OCI-LY1 (cell line): Measurements from ENCODE around the gene ZHX3.

Experiments
- H2AFZ ChIP-seq: fragments of 200-600 bp; sonication (generic), shearing (Covaris generic); 2 replicates; pipeline ENCODE4 v1.6.0; 2014; ENCODE audit warnings: antibody characterized with exemption, mild to moderate bottlenecking, low read length
- H3F3A ChIP-seq: fragments of 200-600 bp; sonication (generic), shearing (Covaris generic); 2 replicates; pipeline ENCODE4 v1.6.0; 2014; ENCODE audit warnings: mild to moderate bottlenecking, antibody characterized with exemption, low read length, moderate library complexity; ENCODE audit not compliant: insufficient read depth
- H3K27ac ChIP-seq: fragments of 200-600 bp; sonication (generic); 2 replicates; pipeline ENCODE4 v1.5.1; 2014; ENCODE audit warnings: low read length, mixed run types, mild to moderate bottlenecking, low read depth; ENCODE audit not compliant: poor library complexity, severe bottlenecking
- H3K27me3 ChIP-seq: fragments of 200-600 bp; sonication (generic); 2 replicates; pipeline ENCODE4 v1.6.0; 2014; ENCODE audit warnings: antibody characterized with exemption, mild to moderate bottlenecking, low read length, moderate library complexity; ENCODE audit not compliant: insufficient read depth
- H3K36me3 ChIP-seq: fragments of 200-600 bp; sonication (generic); 2 replicates; pipeline ENCODE4 v1.6.1; 2014; ENCODE audit warnings: mild to moderate bottlenecking, antibody characterized with exemption, low read length, moderate library complexity, mixed read lengths; ENCODE audit not compliant: insufficient read depth
- H3K4me1 ChIP-seq: fragments of 200-600 bp; sonication (generic); 2 replicates; pipeline ENCODE4 v1.5.1; 2014; ENCODE audit warnings: mild to moderate bottlenecking, low read length, moderate library complexity; ENCODE audit not compliant: insufficient read depth, severe bottlenecking
- H3K4me2 ChIP-seq: fragments of 200-600 bp; sonication (generic), shearing (Covaris generic); 2 replicates; pipeline ENCODE4 v1.6.1; 2014; ENCODE audit warnings: low read length
- H3K4me3 ChIP-seq: fragments of 200-600 bp; sonication (generic); 2 replicates; pipeline ENCODE4 v1.5.1; 2014; ENCODE audit warnings: low read length, low read depth, mild to moderate bottlenecking, mixed read lengths; ENCODE audit not compliant: poor library complexity, severe bottlenecking
- H3K79me2 ChIP-seq: fragments of 200-600 bp; shearing (Covaris generic); 2 replicates; pipeline ENCODE4 v1.6.1; 2016; ENCODE audit warnings: mixed run types, low read length, mixed read lengths; ENCODE audit not compliant: insufficient read depth
- H3K9ac ChIP-seq: fragments of 200-600 bp; sonication (generic), shearing (Covaris generic); 2 replicates; pipeline ENCODE4 v1.6.1; 2014; ENCODE audit warnings: mild to moderate bottlenecking, low read length, mixed read lengths
- H3K9me2 ChIP-seq: fragments of 200-600 bp; sonication (generic), shearing (Covaris generic); 2 replicates; pipeline ENCODE4 v1.6.1; 2014; ENCODE audit warnings: low read depth, mild to moderate bottlenecking, low read length, mixed read lengths
- H3K9me3 ChIP-seq: fragments of 200-600 bp; shearing (Covaris generic); 2 replicates; pipeline ENCODE4 v1.6.1; 2014; ENCODE audit warnings: low read length, mixed read lengths
- H4K20me1 ChIP-seq: fragments of 200-600 bp; sonication (generic), shearing (Covaris generic); 2 replicates; pipeline ENCODE4 v1.6.0; 2016; ENCODE audit warnings: mild to moderate bottlenecking, low read length; ENCODE audit not compliant: insufficient read depth
- EZH2 ChIP-seq: fragments of 200-600 bp; sonication (generic), shearing (Covaris generic); IDR thresholded peaks from 2 replicates; pipeline ENCODE4 v1.8.0; 2017; ENCODE audit warnings: borderline replicate concordance, mixed run types, mild to moderate bottlenecking, antibody characterized with exemption, low read length, moderate library complexity, mixed read lengths
- TF ChIP-seq, protein P1 (sequence below): fragments of 200-600 bp; sonication (generic), shearing (Covaris generic); IDR thresholded peaks from 2 replicates; pipeline ENCODE4 v1.5.1; 2017; ENCODE audit warnings: mild to moderate bottlenecking, antibody characterized with exemption, low read length, moderate library complexity, mixed read lengths

Gene ZHX3

GRCh38 chr20:41334443-41335421 is 17.2 kb upstream of the ZHX3 start:
- no peaks in the 10 kb centered on the region for H3K9me2 ChIP-seq
- H3K27me3 ChIP-seq = 0 out of 2 replicates have a peak, but pooled peaks cover 3% of the 10 kb centered on the region
- no peak overlapping the region for H3K9ac ChIP-seq
- H3K27ac ChIP-seq = no peak overlapping the region
- no peaks in the 10 kb centered on the region for H3K9me3 ChIP-seq
- H3F3A ChIP-seq = no peaks in the 10 kb centered on the region
- H3K36me3 ChIP-seq = no peaks in the 10 kb centered on the region
- H2AFZ ChIP-seq = no peak overlapping the region
- no peaks in the 10 kb centered on the region for H3K79me2 ChIP-seq
- no peak for TF ChIP-seq EZH2
- TF ChIP-seq, protein P1, sequence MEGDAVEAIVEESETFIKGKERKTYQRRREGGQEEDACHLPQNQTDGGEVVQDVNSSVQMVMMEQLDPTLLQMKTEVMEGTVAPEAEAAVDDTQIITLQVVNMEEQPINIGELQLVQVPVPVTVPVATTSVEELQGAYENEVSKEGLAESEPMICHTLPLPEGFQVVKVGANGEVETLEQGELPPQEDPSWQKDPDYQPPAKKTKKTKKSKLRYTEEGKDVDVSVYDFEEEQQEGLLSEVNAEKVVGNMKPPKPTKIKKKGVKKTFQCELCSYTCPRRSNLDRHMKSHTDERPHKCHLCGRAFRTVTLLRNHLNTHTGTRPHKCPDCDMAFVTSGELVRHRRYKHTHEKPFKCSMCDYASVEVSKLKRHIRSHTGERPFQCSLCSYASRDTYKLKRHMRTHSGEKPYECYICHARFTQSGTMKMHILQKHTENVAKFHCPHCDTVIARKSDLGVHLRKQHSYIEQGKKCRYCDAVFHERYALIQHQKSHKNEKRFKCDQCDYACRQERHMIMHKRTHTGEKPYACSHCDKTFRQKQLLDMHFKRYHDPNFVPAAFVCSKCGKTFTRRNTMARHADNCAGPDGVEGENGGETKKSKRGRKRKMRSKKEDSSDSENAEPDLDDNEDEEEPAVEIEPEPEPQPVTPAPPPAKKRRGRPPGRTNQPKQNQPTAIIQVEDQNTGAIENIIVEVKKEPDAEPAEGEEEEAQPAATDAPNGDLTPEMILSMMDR = no peak
- H3K4me1 ChIP-seq = peaks cover 5% of the 10 kb centered on the region
- H4K20me1 ChIP-seq = no peaks in the 10 kb centered on the region
- no peak overlapping the region for H3K4me3 ChIP-seq
- no peak overlapping the region for H3K4me2 ChIP-seq

DNA sequence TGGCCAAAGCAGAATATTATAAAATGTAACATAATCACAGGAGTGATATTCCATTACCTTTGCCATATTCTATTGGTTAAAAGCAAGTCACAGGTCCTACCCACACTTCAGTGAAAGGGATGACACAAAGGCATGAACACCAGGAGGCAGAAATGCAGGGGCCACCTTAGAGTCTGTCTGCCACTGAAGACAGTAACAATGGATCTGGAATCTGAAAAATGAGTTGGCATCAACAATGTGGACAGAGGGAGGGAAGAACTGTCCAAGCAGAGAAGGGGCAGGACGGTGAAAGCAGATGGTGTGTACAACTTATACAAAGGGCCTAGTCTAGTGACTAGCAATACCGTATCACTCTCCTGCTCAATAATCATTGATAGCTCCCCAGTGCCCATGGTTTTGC is 16.5 kb upstream of the ZHX3 start:
- H2AFZ ChIP-seq = no peak overlapping the region
- H3K27me3 ChIP-seq = 0 out of 2 replicates have a peak, but pooled peaks cover 3% of the 10 kb centered on the region
- H3K36me3 ChIP-seq = no peaks in the 10 kb centered on the region
- H3K79me2 ChIP-seq = no peaks in the 10 kb centered on the region
- peaks cover 9% of the 10 kb centered on the region for H3K4me1 ChIP-seq
- no peak overlapping the region for H3K27ac ChIP-seq
- H3K4me3 ChIP-seq = no peak overlapping the region
- H3K9me2 ChIP-seq = no peaks in the 10 kb centered on the region
- TF ChIP-seq, protein P1 = no peak
- no peak for TF ChIP-seq EZH2
- no peak overlapping the region for H3K4me2 ChIP-seq
- H4K20me1 ChIP-seq = no peaks in the 10 kb centered on the region
- no peaks in the 10 kb centered on the region for H3F3A ChIP-seq
- no peaks in the 10 kb centered on the region for H3K9me3 ChIP-seq
- H3K9ac ChIP-seq = no peak overlapping the region

DNA sequence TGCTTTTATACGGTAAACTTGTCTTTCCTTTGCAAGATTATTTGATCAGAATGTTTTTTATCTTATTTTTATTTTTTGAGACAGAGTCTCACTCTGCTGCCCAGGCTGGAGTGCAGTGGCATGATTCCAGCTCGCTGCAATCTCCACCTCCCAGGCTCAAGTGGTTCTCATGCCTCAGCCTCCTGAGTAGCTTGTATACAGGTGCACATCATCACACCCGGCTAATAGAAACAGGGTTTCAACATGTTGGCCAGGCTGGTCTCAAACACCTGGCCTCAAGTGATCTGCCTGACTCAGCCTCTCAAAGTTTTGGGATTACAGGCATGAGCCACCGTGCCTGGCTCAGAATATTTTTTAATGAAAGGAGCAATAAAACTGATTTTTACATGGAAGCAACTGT is 14.2 kb upstream of the ZHX3 start:
- Histone ChIP-seq H3K4me2 (no peak overlapping the region), H3K4me3 (no peak overlapping the region), H3K9ac (no peak overlapping the region), H2AFZ (no peak overlapping the region), H3K27me3 (0 out of 2 replicates have a peak, but pooled peaks cover 3% of the 10 kb centered on the region), H3K4me1 (peaks cover 9% of the 10 kb centered on the region), H3K79me2 (no peaks in the 10 kb centered on the region), H3K9me3 (no peaks in the 10 kb centered on the region), H3F3A (no peaks in the 10 kb centered on the region), H3K36me3 (no peaks in the 10 kb centered on the region), H4K20me1 (no peaks in the 10 kb centered on the region), H3K9me2 (no peaks in the 10 kb centered on the region), H3K27ac (no peak overlapping the region)
- TF ChIP-seq, protein P1 = no peak
- TF ChIP-seq EZH2 = no peak
